ENCODE results near the gene PRKAR1B.

DNA sequence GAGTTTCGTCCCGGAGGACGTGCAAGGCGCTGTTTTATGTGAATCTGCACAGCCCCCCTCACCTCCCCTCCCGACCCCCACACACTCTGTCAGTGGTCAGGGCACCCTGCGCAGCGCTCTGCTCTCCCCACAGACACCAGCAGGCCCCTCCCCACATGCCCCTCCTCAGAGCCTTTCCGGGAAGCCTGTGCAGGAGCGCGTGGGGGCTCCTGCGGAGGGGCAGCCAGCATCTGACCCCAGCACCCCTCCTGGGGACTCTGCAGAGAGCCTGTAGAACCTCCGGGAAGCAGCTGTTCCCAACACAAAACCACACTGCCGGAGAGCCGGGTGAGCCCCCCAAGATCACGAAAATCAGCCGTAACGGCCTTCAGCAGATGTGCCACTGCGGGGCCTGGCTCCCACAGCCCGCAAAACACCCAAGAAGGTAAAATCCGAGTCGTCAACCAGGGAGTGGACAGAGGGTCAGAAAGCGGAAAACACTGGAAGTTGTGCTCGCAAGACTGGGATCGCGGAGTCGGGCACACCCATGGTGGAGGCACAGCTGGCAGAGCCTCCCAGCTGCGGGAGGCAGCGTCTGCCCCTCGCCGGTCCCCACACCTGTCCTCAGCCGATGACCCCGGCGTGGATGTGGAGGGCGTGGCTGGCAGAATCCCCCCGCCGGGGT, 153.7 kb downstream of the PRKAR1B start:
- no peak for TF ChIP-seq CTCF (IDR thresholded peaks at IDR 0.05)
- no peak for TF ChIP-seq EZH2 (IDR thresholded peaks at IDR 0.05; ENCODE audit: borderline replicate concordance, insufficient read depth, low read depth, low read length, poor library complexity, severe bottlenecking)

All from B cell (primary cell).